ENCODE measurements around the gene PRSS16.

GRCh38 chr6:27209196-27209595 is 38.3 kb upstream of the PRSS16 start:
- TF ChIP-seq CTCF (IDR thresholded peaks at IDR 0.05; ENCODE audit: low read depth, low read length) (no peak), EZH2phosphoT487 (IDR thresholded peaks at IDR 0.05; ENCODE audit: low read depth) (no peak)
